K562 (cell line): ENCODE measurements around the gene TNC. TPM values are rescaled to one million over a fixed set of nuclear protein-coding genes. Genes with fewer than 3 reads are reported as not detected.

Experiments used
- ATAC-seq: fragments of 200-7000 bp; cut with Tn5 transposase; 3 replicates; pipeline ENCODE4 v1.9.1; 2020; ENCODE audit warnings: moderate library complexity
- BruUV-seq: library from RNA; stranded (reverse); fragments of 400-500 nt; replicated peaks from 2 replicates; lab custom pipeline; 2021; lab: Mats Ljungman, UMichigan
- CTCF ChIA-PET: fragments of 300-600 bp; formaldehyde crosslinking; extraction: SDS; loops from one replicate; lab custom pipeline; 2021; ENCODE audit warnings: low intra/inter-chr PET ratio; lab: Yijun Ruan, JAX
- POLR2A ChIA-PET: fragments of 300-600, 350-650 bp; sonication (Branson Sonifier 250); formaldehyde crosslinking; extraction: SDS; loops from one replicate; lab custom pipeline; 2021; ENCODE audit warnings: antibody characterized with exemption, inconsistent platforms; lab: Yijun Ruan, JAX
- DNase-seq, 4 experiments: peaks; one replicate each; pipeline versions ENCODE4 v3.0.0 to v3.0.0-alpha.2; 2011 to 2018; ENCODE audit warnings: low spot score in 3 of 4, mixed read lengths in 3 of 4; ENCODE audit errors: extremely low read depth in 1 of 4
- FAIRE-seq: peaks from 2 replicates; lab custom pipeline; 2011; peaks lifted over from hg19 to GRCh38; lab: Jason Lieb, UNC
- H2AFZ ChIP-seq: 2 replicates; pipeline ENCODE4 v1.6.0; 2011; ENCODE audit warnings: low read depth, low read length, control low read depth, inconsistent platforms
- H3K27ac ChIP-seq: fragments of 200-600 bp; 3 replicates; pipeline ENCODE4 v1.8.0; 2011; ENCODE audit warnings: low read depth, mild to moderate bottlenecking, control low read depth, inconsistent platforms, low read length, moderate library complexity, mixed read lengths; ENCODE audit errors: extremely low read depth
- H3K27me3 ChIP-seq, 2 experiments: fragments of 300-600 bp in 1 of 2; 2 replicates in 1 of 2; 3 replicates in 1 of 2; pipeline versions ENCODE4 v1.6.0 to v1.8.0; 2011; ENCODE audit warnings: inconsistent platforms in 2 of 2, low read length in 2 of 2, mild to moderate bottlenecking in 1 of 2, mixed read lengths in 1 of 2, moderate library complexity in 1 of 2; ENCODE audit not compliant: control insufficient read depth in 2 of 2, insufficient read depth in 2 of 2
- H3K36me3 ChIP-seq: fragments of 300-600 bp; 3 replicates; pipeline ENCODE4 v1.8.0; 2011; ENCODE audit warnings: mild to moderate bottlenecking, low read length, inconsistent platforms; ENCODE audit not compliant: control insufficient read depth, insufficient read depth
- H3K4me1 ChIP-seq, 2 experiments: fragments of 200-600 bp in 1 of 2; replicated peaks in 1 of 2; 2 replicates in 1 of 2; 3 replicates in 1 of 2; pipeline versions ENCODE4 v1.5.1 to v1.8.0; 2011; ENCODE audit warnings: inconsistent platforms in 2 of 2, low read length in 2 of 2, mild to moderate bottlenecking in 1 of 2, mixed read lengths in 1 of 2, moderate library complexity in 1 of 2; ENCODE audit not compliant: control insufficient read depth in 2 of 2, insufficient read depth in 2 of 2
- H3K4me2 ChIP-seq: 2 replicates; pipeline ENCODE4 v1.6.1; 2011; ENCODE audit warnings: low read length, control low read depth, inconsistent platforms, mixed read lengths; ENCODE audit not compliant: insufficient read depth
- H3K4me3 ChIP-seq: fragments of 200-600 bp; sonication (generic), shearing (Covaris generic); 2 replicates; pipeline ENCODE4 v1.5.1; 2016; ENCODE audit warnings: control low read depth, inconsistent platforms
- H3K79me2 ChIP-seq: fragments of 200-600 bp; 3 replicates; pipeline ENCODE4 v1.8.0; 2011; ENCODE audit warnings: low read length, inconsistent platforms; ENCODE audit not compliant: control insufficient read depth, insufficient read depth
- H3K9ac ChIP-seq, 2 experiments: 2 replicates each; pipeline versions ENCODE4 v1.6.0 to v1.6.1; 2011; ENCODE audit warnings: low read depth in 2 of 2, low read length in 2 of 2, control low read depth in 1 of 2, inconsistent platforms in 1 of 2, mild to moderate bottlenecking in 1 of 2, mixed read lengths in 1 of 2; ENCODE audit not compliant: insufficient read depth in 1 of 2
- H3K9me1 ChIP-seq: one replicate; pipeline ENCODE4 v1.6.0; 2011; ENCODE audit warnings: inconsistent platforms, mild to moderate bottlenecking, low read length, moderate library complexity; ENCODE audit not compliant: control insufficient read depth, insufficient read depth
- H3K9me3 ChIP-seq: replicated peaks from 2 replicates; pipeline ENCODE4 v1.5.1; 2011; ENCODE audit warnings: low read depth, low read length, inconsistent platforms; ENCODE audit not compliant: control insufficient read depth, insufficient read depth
- H4K20me1 ChIP-seq: replicated peaks from 2 replicates; pipeline ENCODE4 v1.6.1; 2011; ENCODE audit warnings: low read length, inconsistent platforms, mixed read lengths; ENCODE audit not compliant: control insufficient read depth, insufficient read depth
- ATF1 ChIP-seq, 2 experiments: fragments of 450-650 bp in 1 of 2; IDR thresholded peaks; 2 replicates each; pipeline ENCODE4 v1.6.1; 2016; ENCODE audit warnings: missing compliant biosample characterization in 1 of 2, missing genetic modification characterization in 1 of 2
- ATF7 ChIP-seq: fragments of 450-650 bp; IDR thresholded peaks from 2 replicates; pipeline ENCODE4 v1.7.1; 2014; ENCODE audit warnings: mild to moderate bottlenecking, moderate library complexity
- CXXC5 ChIP-seq: fragments of 250-450 bp; sonication (Bioruptor Pico); IDR thresholded peaks from 2 replicates; pipeline ENCODE4 v1.8.0; 2022; ENCODE audit warnings: inconsistent platforms, mild to moderate bottlenecking, moderate library complexity
- NCOA2 ChIP-seq, 2 experiments: fragments of 450-650 bp; IDR thresholded peaks; 2 replicates each; pipeline ENCODE4 v1.6.1; 2018; ENCODE audit warnings: mild to moderate bottlenecking in 2 of 2, moderate library complexity in 1 of 2; ENCODE audit not compliant: partially characterized antibody in 2 of 2
- NCOA4 ChIP-seq: fragments of 450-650 bp; IDR thresholded peaks from 2 replicates; pipeline ENCODE4 v1.6.1; 2018; ENCODE audit warnings: mild to moderate bottlenecking; ENCODE audit not compliant: partially characterized antibody
- PTRF ChIP-seq: fragments of 450-650 bp; IDR thresholded peaks from 2 replicates; pipeline ENCODE4 v1.6.1; 2016; ENCODE audit warnings: mild to moderate bottlenecking, missing genetic modification characterization, missing compliant biosample characterization
- SMARCE1 ChIP-seq: fragments of 450-650 bp; IDR thresholded peaks from 2 replicates; pipeline ENCODE4 v1.7.1; 2016; ENCODE audit warnings: mild to moderate bottlenecking
- ZFP1 ChIP-seq: fragments of 450-650 bp; formaldehyde crosslinking; IDR thresholded peaks from 2 replicates; pipeline ENCODE4 v1.4.0; 2020; ENCODE audit warnings: mild to moderate bottlenecking, mixed read lengths
- ZNF586 ChIP-seq: fragments of 450-650 bp; formaldehyde crosslinking; conservative IDR thresholded peaks from 2 replicates; pipeline ENCODE4 v1.4.0; 2020; ENCODE audit warnings: mild to moderate bottlenecking, moderate library complexity
- ZNF77 ChIP-seq: fragments of 250-450 bp; sonication (Bioruptor Pico); IDR thresholded peaks from 2 replicates; pipeline ENCODE4 v1.5.0; 2020
- WGBS: fragments of 100-300 bp; shearing (Covaris generic); methylation state at CpG from one replicate; pipeline ENCODE4 v1.1.6; 2016; ENCODE audit warnings: low coverage, mixed read lengths; ENCODE audit not compliant: insufficient coverage; ENCODE audit errors: missing lambda C conversion rate; 5-methylcytosine and 5-hydroxymethylcytosine counted together
- in situ Hi-C: fragments of 300-500 bp; cut with MboI; formaldehyde crosslinking; loops from 4 replicates; pipeline ENCODE4 v1.15.0; 2018; ENCODE audit warnings: inconsistent platforms, mixed read lengths
- intact Hi-C: fragments of 100-400 bp; cut with micrococcal nuclease; formaldehyde crosslinking; loops from 2 replicates; pipeline ENCODE4 v1.14.2; 2022
- polyA plus RNA-seq, 8 experiments: library from polyadenylated mRNA; depleted of rRNA in 4 of 8; stranded (reverse) in 5 of 8; unstranded in 3 of 8; fragments of >200 nt; fragmentation: Nextera tagmentation in 2 of 8; fragmentation: Illumina TruSeq in 1 of 8; extraction: Ambion mirVana in 2 of 8; extraction: Trizol in 1 of 8; gene quantifications; 2 replicates each; pipeline versions ENCODE4 v1.2.1 to v1.2.3, GENCODE V29; 2011 to 2014; ENCODE audit warnings: inconsistent platforms in 1 of 8, missing spikeins in 1 of 8
- total RNA-seq, 7 experiments: library from RNA; depleted of rRNA in 6 of 7; stranded (reverse); fragments of >200 nt in 6 of 7; fragmentation: Illumina TruSeq in 2 of 7; extraction: Trizol in 2 of 7; gene quantifications; 2 replicates each; pipeline versions ENCODE4 v1.2.1 to v1.2.3, GENCODE V29; 2011 to 2021; ENCODE audit warnings: low replicate concordance in 1 of 7

TNC gene
- total and polyA plus RNA-seq, 9 of the 15 experiments (the other 6 are each of a cell fraction or from before 2014, with no cell fraction given), result under 0.01 to 0.29 TPM; not detected in 7

DNA sequence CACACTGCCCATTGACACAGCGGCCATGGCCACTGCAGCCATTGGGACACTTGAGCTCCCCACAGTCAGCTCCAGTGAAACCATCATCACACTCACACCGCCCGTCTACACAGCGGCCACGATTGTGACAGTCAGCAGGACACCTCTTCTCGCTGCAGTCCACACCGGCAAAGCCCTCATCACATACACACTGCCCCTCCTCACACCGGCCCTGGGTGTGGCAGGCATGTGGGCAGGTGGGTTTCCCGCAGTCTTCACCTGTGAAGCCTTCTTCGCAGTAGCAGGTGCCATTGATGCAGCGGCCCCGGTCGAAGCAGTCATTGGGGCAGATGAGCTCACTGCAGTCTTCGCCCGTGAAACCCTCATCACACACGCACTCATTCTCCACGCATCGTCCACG, 31.5 kb downstream of the TNC start:
- peaks cover 0 to 22% of the 10 kb centered on the region in 2 experiments; a peak in 2 of 5 replicates for H3K27me3 ChIP-seq
- no peaks in the 10 kb centered on the region for H4K20me1 ChIP-seq
- H3K4me3 ChIP-seq, result no peak overlapping the region
- H3K9me3 ChIP-seq, result no peaks in the 10 kb centered on the region
- no peak overlapping the region for H2AFZ ChIP-seq
- H3K4me2 ChIP-seq, result no peak overlapping the region
- DNase-seq, result no peak
- POLR2A ChIA-PET, result interaction anchor here (0.7 kb wide), 1 partner anchor 1901 kb away, joined by 3 read pairs; no protein-coding TSS in a partner anchor
- no peaks in the 10 kb centered on the region for H3K9me1 ChIP-seq
- TF ChIP-seq NCOA4 (no peak), CXXC5 (CRISPR knock-in tag) (no peak), ZFP1 (no peak), SMARCE1 (no peak), ZNF586 (CRISPR knock-in tag) (no peak), ZNF77 (CRISPR knock-in tag) (no peak), NCOA2 (IDR thresholded peaks at IDR 0.05; ENCODE audit: partially characterized antibody in 2 of 2) (no peak), ATF1 (CRISPR knock-in tag; IDR thresholded peaks at IDR 0.05) (no peak), ATF1 (tag; IDR thresholded peaks at IDR 0.05) (no peak), ATF7 (no peak), PTRF (tag) (no peak)
- TF ChIP-seq, all 486 proteins: peak for 0
- CTCF ChIA-PET, result no interaction called here
- 2% methylated on average over 19 of the region's 19 CpGs for WGBS
- Histone ChIP-seq H3K27ac (no peak overlapping the region), H3K9ac (no peak overlapping the region; a peak in 1 of 4 replicates), H3K4me1 (no peaks in the 10 kb centered on the region), H3K79me2 (no peaks in the 10 kb centered on the region), H3K36me3 (no peaks in the 10 kb centered on the region)
- intact Hi-C loops (no loop called here), in situ Hi-C loops (no loop called here)
- no peak for FAIRE-seq
- BruUV-seq, result no TSS peak
- peak; percentile 49 for ATAC-seq
